ENCODE data around the gene CCDC86.

DNA sequence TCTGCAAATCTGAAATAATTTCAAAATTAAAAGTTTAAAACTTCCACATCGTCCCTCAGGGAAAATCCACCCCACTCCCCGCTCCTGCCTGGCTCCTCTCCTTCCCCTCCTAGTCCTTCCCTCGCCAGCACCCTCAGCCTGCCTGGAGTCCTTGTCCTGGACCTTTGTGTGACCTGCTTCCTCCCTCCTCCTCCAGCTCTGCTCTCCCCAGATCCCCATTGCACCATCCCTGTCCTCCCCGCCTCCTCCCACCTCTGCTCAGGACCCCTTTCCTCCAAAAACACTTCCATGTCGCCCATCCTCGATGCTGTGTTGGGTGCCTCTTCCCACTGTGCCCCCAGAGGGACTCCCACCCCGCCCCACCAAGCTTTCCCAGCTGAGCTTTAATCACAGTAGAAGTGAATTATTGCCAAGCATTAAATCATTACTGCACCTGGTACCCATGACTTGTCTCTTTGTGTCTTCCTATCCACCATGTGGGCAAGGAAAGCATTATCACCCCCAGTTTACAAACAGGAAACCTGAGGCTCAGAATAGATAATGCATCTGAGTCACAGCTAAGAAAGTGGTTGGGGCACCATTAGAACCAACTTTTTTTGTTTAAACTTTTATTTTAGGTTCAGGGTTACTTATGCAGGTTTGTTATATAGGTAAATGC is 23.1 kb downstream of the CCDC86 start:
- TF ChIP-seq POLR2A (IDR thresholded peaks at IDR 0.05) = no peak
- TF ChIP-seq, protein P1, sequence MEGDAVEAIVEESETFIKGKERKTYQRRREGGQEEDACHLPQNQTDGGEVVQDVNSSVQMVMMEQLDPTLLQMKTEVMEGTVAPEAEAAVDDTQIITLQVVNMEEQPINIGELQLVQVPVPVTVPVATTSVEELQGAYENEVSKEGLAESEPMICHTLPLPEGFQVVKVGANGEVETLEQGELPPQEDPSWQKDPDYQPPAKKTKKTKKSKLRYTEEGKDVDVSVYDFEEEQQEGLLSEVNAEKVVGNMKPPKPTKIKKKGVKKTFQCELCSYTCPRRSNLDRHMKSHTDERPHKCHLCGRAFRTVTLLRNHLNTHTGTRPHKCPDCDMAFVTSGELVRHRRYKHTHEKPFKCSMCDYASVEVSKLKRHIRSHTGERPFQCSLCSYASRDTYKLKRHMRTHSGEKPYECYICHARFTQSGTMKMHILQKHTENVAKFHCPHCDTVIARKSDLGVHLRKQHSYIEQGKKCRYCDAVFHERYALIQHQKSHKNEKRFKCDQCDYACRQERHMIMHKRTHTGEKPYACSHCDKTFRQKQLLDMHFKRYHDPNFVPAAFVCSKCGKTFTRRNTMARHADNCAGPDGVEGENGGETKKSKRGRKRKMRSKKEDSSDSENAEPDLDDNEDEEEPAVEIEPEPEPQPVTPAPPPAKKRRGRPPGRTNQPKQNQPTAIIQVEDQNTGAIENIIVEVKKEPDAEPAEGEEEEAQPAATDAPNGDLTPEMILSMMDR (IDR thresholded peaks at IDR 0.05) = no peak

Data from uterus (tissue), 2 donors.